ENCODE measurements around the gene SINHCAF. TPM values are rescaled to one million over a fixed set of nuclear protein-coding genes. Genes with fewer than 3 reads are reported as not detected.

SINHCAF gene
- total and polyA plus RNA-seq, 2 experiments from 2014 or later, result 581 to 686 TPM

- no peak for TF ChIP-seq ZNF462 (CRISPR knock-in tag; IDR thresholded peaks at IDR 0.05)
- no peak for TF ChIP-seq JUNB (IDR thresholded peaks at IDR 0.05; ENCODE audit: unreplicated experiment)
- no peak for TF ChIP-seq CREB1 (CRISPR knock-in tag; IDR thresholded peaks at IDR 0.05; ENCODE audit: low read depth)
- TF ChIP-seq, protein P1, sequence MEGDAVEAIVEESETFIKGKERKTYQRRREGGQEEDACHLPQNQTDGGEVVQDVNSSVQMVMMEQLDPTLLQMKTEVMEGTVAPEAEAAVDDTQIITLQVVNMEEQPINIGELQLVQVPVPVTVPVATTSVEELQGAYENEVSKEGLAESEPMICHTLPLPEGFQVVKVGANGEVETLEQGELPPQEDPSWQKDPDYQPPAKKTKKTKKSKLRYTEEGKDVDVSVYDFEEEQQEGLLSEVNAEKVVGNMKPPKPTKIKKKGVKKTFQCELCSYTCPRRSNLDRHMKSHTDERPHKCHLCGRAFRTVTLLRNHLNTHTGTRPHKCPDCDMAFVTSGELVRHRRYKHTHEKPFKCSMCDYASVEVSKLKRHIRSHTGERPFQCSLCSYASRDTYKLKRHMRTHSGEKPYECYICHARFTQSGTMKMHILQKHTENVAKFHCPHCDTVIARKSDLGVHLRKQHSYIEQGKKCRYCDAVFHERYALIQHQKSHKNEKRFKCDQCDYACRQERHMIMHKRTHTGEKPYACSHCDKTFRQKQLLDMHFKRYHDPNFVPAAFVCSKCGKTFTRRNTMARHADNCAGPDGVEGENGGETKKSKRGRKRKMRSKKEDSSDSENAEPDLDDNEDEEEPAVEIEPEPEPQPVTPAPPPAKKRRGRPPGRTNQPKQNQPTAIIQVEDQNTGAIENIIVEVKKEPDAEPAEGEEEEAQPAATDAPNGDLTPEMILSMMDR (conservative IDR thresholded peaks at IDR 0.05; ENCODE audit: low read depth in 2 of 2), result no peak
- TF ChIP-seq, protein P2, sequence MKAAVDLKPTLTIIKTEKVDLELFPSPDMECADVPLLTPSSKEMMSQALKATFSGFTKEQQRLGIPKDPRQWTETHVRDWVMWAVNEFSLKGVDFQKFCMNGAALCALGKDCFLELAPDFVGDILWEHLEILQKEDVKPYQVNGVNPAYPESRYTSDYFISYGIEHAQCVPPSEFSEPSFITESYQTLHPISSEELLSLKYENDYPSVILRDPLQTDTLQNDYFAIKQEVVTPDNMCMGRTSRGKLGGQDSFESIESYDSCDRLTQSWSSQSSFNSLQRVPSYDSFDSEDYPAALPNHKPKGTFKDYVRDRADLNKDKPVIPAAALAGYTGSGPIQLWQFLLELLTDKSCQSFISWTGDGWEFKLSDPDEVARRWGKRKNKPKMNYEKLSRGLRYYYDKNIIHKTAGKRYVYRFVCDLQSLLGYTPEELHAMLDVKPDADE (IDR thresholded peaks at IDR 0.05), result no peak
- TF ChIP-seq, protein P3, sequence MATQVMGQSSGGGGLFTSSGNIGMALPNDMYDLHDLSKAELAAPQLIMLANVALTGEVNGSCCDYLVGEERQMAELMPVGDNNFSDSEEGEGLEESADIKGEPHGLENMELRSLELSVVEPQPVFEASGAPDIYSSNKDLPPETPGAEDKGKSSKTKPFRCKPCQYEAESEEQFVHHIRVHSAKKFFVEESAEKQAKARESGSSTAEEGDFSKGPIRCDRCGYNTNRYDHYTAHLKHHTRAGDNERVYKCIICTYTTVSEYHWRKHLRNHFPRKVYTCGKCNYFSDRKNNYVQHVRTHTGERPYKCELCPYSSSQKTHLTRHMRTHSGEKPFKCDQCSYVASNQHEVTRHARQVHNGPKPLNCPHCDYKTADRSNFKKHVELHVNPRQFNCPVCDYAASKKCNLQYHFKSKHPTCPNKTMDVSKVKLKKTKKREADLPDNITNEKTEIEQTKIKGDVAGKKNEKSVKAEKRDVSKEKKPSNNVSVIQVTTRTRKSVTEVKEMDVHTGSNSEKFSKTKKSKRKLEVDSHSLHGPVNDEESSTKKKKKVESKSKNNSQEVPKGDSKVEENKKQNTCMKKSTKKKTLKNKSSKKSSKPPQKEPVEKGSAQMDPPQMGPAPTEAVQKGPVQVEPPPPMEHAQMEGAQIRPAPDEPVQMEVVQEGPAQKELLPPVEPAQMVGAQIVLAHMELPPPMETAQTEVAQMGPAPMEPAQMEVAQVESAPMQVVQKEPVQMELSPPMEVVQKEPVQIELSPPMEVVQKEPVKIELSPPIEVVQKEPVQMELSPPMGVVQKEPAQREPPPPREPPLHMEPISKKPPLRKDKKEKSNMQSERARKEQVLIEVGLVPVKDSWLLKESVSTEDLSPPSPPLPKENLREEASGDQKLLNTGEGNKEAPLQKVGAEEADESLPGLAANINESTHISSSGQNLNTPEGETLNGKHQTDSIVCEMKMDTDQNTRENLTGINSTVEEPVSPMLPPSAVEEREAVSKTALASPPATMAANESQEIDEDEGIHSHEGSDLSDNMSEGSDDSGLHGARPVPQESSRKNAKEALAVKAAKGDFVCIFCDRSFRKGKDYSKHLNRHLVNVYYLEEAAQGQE (IDR thresholded peaks at IDR 0.05; ENCODE audit: unreplicated experiment), result no peak
Measured at GRCh38 chr12:31322801-31323207, 3.1 kb downstream of the SINHCAF start (continued).
